Activated T-cell treated with anti-CD3 and anti-CD28 coated beads, Interleukin-2, amount 50 U/mL, for 24 hours (primary cell): Measurements from ENCODE around the gene DYSF.

Source experiments
- DNase-seq: peaks from one replicate; pipeline ENCODE4 v3.0.0-alpha.2; 2020
- H3K27ac Mint-ChIP-seq: 2 replicates; pipeline ENCODE4 v1.8.0; 2020; ENCODE audit warnings: mild to moderate bottlenecking, mixed read lengths
- H3K27me3 Mint-ChIP-seq: 2 replicates; pipeline ENCODE4 v1.8.0; 2020; ENCODE audit warnings: mixed read lengths
- H3K36me3 Mint-ChIP-seq: 2 replicates; pipeline ENCODE4 v1.8.0; 2020; ENCODE audit warnings: low read depth, mixed read lengths
- H3K4me1 Mint-ChIP-seq: 2 replicates; pipeline ENCODE4 v1.8.0; 2020; ENCODE audit warnings: low read depth, mixed read lengths
- H3K4me3 Mint-ChIP-seq: 2 replicates; pipeline ENCODE4 v1.8.0; 2020; ENCODE audit warnings: mild to moderate bottlenecking, moderate library complexity, mixed read lengths
- H3K9me3 Mint-ChIP-seq: 2 replicates; pipeline ENCODE4 v1.8.0; 2020; ENCODE audit warnings: mixed read lengths

DYSF gene

GRCh38 chr2:71510938-71511337, 57.6 kb downstream of the DYSF start:
- Mint-ChIP-seq H3K36me3 (no peaks in the 10 kb centered on the region), H3K27me3 (no peaks in the 10 kb centered on the region), H3K4me1 (peaks cover 2% of the 10 kb centered on the region), H3K9me3 (no peaks in the 10 kb centered on the region), H3K27ac (no peak overlapping the region), H3K4me3 (no peak overlapping the region)
- DNase-seq = no peak

- no peak overlapping the region for H3K4me3 Mint-ChIP-seq
- no peak for DNase-seq
- no peaks in the 10 kb centered on the region for H3K9me3 Mint-ChIP-seq
- peaks cover 2% of the 10 kb centered on the region for H3K4me1 Mint-ChIP-seq
- H3K27ac Mint-ChIP-seq = no peak overlapping the region
- H3K27me3 Mint-ChIP-seq = no peaks in the 10 kb centered on the region
- no peaks in the 10 kb centered on the region for H3K36me3 Mint-ChIP-seq
Measured at GRCh38 chr2:71511776-71512175, 58.4 kb downstream of the DYSF start.

- Mint-ChIP-seq H3K27ac (no peak overlapping the region), H3K27me3 (no peaks in the 10 kb centered on the region), H3K4me1 (peaks cover 2% of the 10 kb centered on the region), H3K36me3 (no peaks in the 10 kb centered on the region), H3K4me3 (no peak overlapping the region), H3K9me3 (no peaks in the 10 kb centered on the region)
- no peak for DNase-seq
Measured at GRCh38 chr2:71512386-71512785, 59.0 kb downstream of the DYSF start.

GRCh38 chr2:71513096-71513495, 59.7 kb downstream of the DYSF start:
- Mint-ChIP-seq H3K9me3 (no peaks in the 10 kb centered on the region), H3K4me1 (peaks cover 2% of the 10 kb centered on the region), H3K4me3 (no peak overlapping the region), H3K36me3 (no peaks in the 10 kb centered on the region), H3K27ac (no peak overlapping the region), H3K27me3 (no peaks in the 10 kb centered on the region)
- DNase-seq = no peak

- no peaks in the 10 kb centered on the region for H3K9me3 Mint-ChIP-seq
- H3K4me1 Mint-ChIP-seq = peaks cover 2% of the 10 kb centered on the region
- no peak overlapping the region for H3K27ac Mint-ChIP-seq
- no peak for DNase-seq
- H3K4me3 Mint-ChIP-seq = no peak overlapping the region
- no peaks in the 10 kb centered on the region for H3K27me3 Mint-ChIP-seq
- no peaks in the 10 kb centered on the region for H3K36me3 Mint-ChIP-seq
Measured at GRCh38 chr2:71513721-71514120, 60.4 kb downstream of the DYSF start.

GRCh38 chr2:71516253-71516888, 63.0 kb downstream of the DYSF start:
- DNase-seq = no peak
- Mint-ChIP-seq H3K27ac (no peak overlapping the region), H3K27me3 (no peaks in the 10 kb centered on the region), H3K9me3 (no peaks in the 10 kb centered on the region), H3K4me3 (no peak overlapping the region), H3K36me3 (no peaks in the 10 kb centered on the region), H3K4me1 (no peaks in the 10 kb centered on the region)

GRCh38 chr2:71517851-71518250, 64.5 kb downstream of the DYSF start:
- DNase-seq = no peak
- no peaks in the 10 kb centered on the region for H3K36me3 Mint-ChIP-seq
- H3K9me3 Mint-ChIP-seq = no peaks in the 10 kb centered on the region
- no peak overlapping the region for H3K27ac Mint-ChIP-seq
- no peaks in the 10 kb centered on the region for H3K4me1 Mint-ChIP-seq
- H3K4me3 Mint-ChIP-seq = no peak overlapping the region
- peaks cover 3% of the 10 kb centered on the region for H3K27me3 Mint-ChIP-seq

GRCh38 chr2:71521436-71521950, 68.1 kb downstream of the DYSF start:
- Mint-ChIP-seq H3K4me3 (no peak overlapping the region), H3K27me3 (peaks cover 14% of the 10 kb centered on the region), H3K4me1 (no peaks in the 10 kb centered on the region), H3K27ac (no peak overlapping the region), H3K36me3 (no peaks in the 10 kb centered on the region), H3K9me3 (no peaks in the 10 kb centered on the region)
- no peak for DNase-seq

- H3K27me3 Mint-ChIP-seq = peaks cover 18% of the 10 kb centered on the region
- no peak for DNase-seq
- no peak overlapping the region for H3K4me3 Mint-ChIP-seq
- H3K9me3 Mint-ChIP-seq = no peaks in the 10 kb centered on the region
- no peaks in the 10 kb centered on the region for H3K36me3 Mint-ChIP-seq
- H3K4me1 Mint-ChIP-seq = no peaks in the 10 kb centered on the region
- no peak overlapping the region for H3K27ac Mint-ChIP-seq
Measured at GRCh38 chr2:71524476-71524875, 71.1 kb downstream of the DYSF start.

GRCh38 chr2:71526141-71526540, 72.8 kb downstream of the DYSF start:
- Mint-ChIP-seq H3K27me3 (peaks cover 31% of the 10 kb centered on the region), H3K36me3 (no peaks in the 10 kb centered on the region), H3K4me3 (no peak overlapping the region), H3K9me3 (no peaks in the 10 kb centered on the region), H3K4me1 (peaks cover 2% of the 10 kb centered on the region), H3K27ac (no peak overlapping the region)
- no peak for DNase-seq

- no peak for DNase-seq
Measured at GRCh38 chr2:71526975-71527374, 73.6 kb downstream of the DYSF start.

GRCh38 chr2:71528131-71528591, 74.8 kb downstream of the DYSF start:
- Mint-ChIP-seq H3K4me3 (no peak overlapping the region), H3K27me3 (peaks cover 38% of the 10 kb centered on the region)

More at GRCh38 chr2:71526975-71527374, 73.6 kb downstream of the DYSF start:
- H3K4me1 Mint-ChIP-seq = peaks cover 4% of the 10 kb centered on the region
- no peaks in the 10 kb centered on the region for H3K9me3 Mint-ChIP-seq
- H3K4me3 Mint-ChIP-seq = no peak overlapping the region
- H3K36me3 Mint-ChIP-seq = no peaks in the 10 kb centered on the region
- H3K27me3 Mint-ChIP-seq = peaks cover 35% of the 10 kb centered on the region
- no peak overlapping the region for H3K27ac Mint-ChIP-seq

GRCh38 chr2:71528749-71529148, 75.4 kb downstream of the DYSF start:
- no peaks in the 10 kb centered on the region for H3K9me3 Mint-ChIP-seq
- H3K36me3 Mint-ChIP-seq = no peaks in the 10 kb centered on the region
- no peak for DNase-seq
- H3K27me3 Mint-ChIP-seq = peaks cover 43% of the 10 kb centered on the region
- H3K4me3 Mint-ChIP-seq = no peak overlapping the region
- no peak overlapping the region for H3K27ac Mint-ChIP-seq
- H3K4me1 Mint-ChIP-seq = peaks cover 4% of the 10 kb centered on the region

More at GRCh38 chr2:71528131-71528591, 74.8 kb downstream of the DYSF start:
- H3K27ac Mint-ChIP-seq = no peak overlapping the region
- H3K9me3 Mint-ChIP-seq = no peaks in the 10 kb centered on the region
- no peak for DNase-seq
- peaks cover 4% of the 10 kb centered on the region for H3K4me1 Mint-ChIP-seq
- no peaks in the 10 kb centered on the region for H3K36me3 Mint-ChIP-seq

GRCh38 chr2:71530211-71530610, 76.8 kb downstream of the DYSF start:
- H3K4me3 Mint-ChIP-seq = no peak overlapping the region
- no peak overlapping the region for H3K27ac Mint-ChIP-seq
- peaks cover 4% of the 10 kb centered on the region for H3K4me1 Mint-ChIP-seq
- no peaks in the 10 kb centered on the region for H3K36me3 Mint-ChIP-seq
- no peak for DNase-seq
- H3K9me3 Mint-ChIP-seq = no peaks in the 10 kb centered on the region
- H3K27me3 Mint-ChIP-seq = peaks cover 43% of the 10 kb centered on the region

GRCh38 chr2:71530641-71531332, 77.4 kb downstream of the DYSF start:
- Mint-ChIP-seq H3K4me3 (no peak overlapping the region), H3K27ac (no peak overlapping the region), H3K36me3 (no peaks in the 10 kb centered on the region), H3K9me3 (no peaks in the 10 kb centered on the region), H3K27me3 (peaks cover 42% of the 10 kb centered on the region), H3K4me1 (peaks cover 4% of the 10 kb centered on the region)
- DNase-seq = no peak
